Mesendoderm (in vitro differentiated cells): ENCODE data around the gene CXCL17.

Source experiments
- DNase-seq: peaks from one replicate; pipeline ENCODE4 v3.0.0; 2013
- H2AK5ac ChIP-seq: 2 replicates; pipeline ENCODE4 v1.6.1; 2013; ENCODE audit warnings: low read length, inconsistent platforms
- H2BK120ac ChIP-seq: 2 replicates; pipeline ENCODE4 v1.6.1; 2013; ENCODE audit warnings: low read depth, mild to moderate bottlenecking, low read length, moderate library complexity, mixed read lengths
- H2BK15ac ChIP-seq: replicated peaks from 2 replicates; pipeline ENCODE4 v1.6.1; 2013; ENCODE audit warnings: low read depth, mild to moderate bottlenecking, moderate library complexity
- H2BK5ac ChIP-seq: 2 replicates; pipeline ENCODE4 v1.6.1; 2013; ENCODE audit warnings: low read length, inconsistent platforms
- H3K18ac ChIP-seq: 2 replicates; pipeline ENCODE4 v1.6.1; 2013; ENCODE audit warnings: mild to moderate bottlenecking, low read length, mixed read lengths
- H3K23ac ChIP-seq: one replicate; pipeline ENCODE4 v1.6.1; 2013; ENCODE audit warnings: low read length
- H3K27ac ChIP-seq: 2 replicates; pipeline ENCODE4 v1.5.1; 2013; ENCODE audit warnings: low read depth, mild to moderate bottlenecking, inconsistent platforms, low read length, moderate library complexity
- H3K27me3 ChIP-seq: 2 replicates; pipeline ENCODE4 v1.6.1; 2013; ENCODE audit warnings: low read length, control low read depth, mild to moderate bottlenecking, inconsistent platforms; ENCODE audit not compliant: insufficient read depth, poor library complexity
- H3K36me3 ChIP-seq: 2 replicates; pipeline ENCODE4 v1.6.1; 2013; ENCODE audit warnings: low read length, inconsistent platforms; ENCODE audit not compliant: control insufficient read depth, insufficient read depth
- H3K4ac ChIP-seq: one replicate; pipeline ENCODE4 v1.6.1; 2013; ENCODE audit warnings: low read depth, mild to moderate bottlenecking, low read length, moderate library complexity
- H3K4me1 ChIP-seq: 2 replicates; pipeline ENCODE4 v1.6.1; 2013; ENCODE audit warnings: low read depth, low read length, inconsistent platforms; ENCODE audit not compliant: control insufficient read depth
- H3K4me2 ChIP-seq: 2 replicates; pipeline ENCODE4 v1.6.1; 2013; ENCODE audit warnings: low read length
- H3K4me3 ChIP-seq: 2 replicates; pipeline ENCODE4 v1.5.1; 2013; ENCODE audit warnings: mild to moderate bottlenecking, low read length
- H3K56ac ChIP-seq: one replicate; pipeline ENCODE4 v1.6.1; 2013; ENCODE audit warnings: low read length
- H3K79me1 ChIP-seq: 2 replicates; pipeline ENCODE4 v1.6.1; 2013; ENCODE audit warnings: low read length, inconsistent platforms
- H3K79me2 ChIP-seq: 2 replicates; pipeline ENCODE4 v1.6.1; 2013; ENCODE audit warnings: mild to moderate bottlenecking, low read length; ENCODE audit not compliant: control insufficient read depth, insufficient read depth
- H3K9ac ChIP-seq: 2 replicates; pipeline ENCODE4 v1.6.1; 2013; ENCODE audit warnings: low read length, inconsistent platforms
- H4K5ac ChIP-seq: one replicate; pipeline ENCODE4 v1.6.1; 2013; ENCODE audit warnings: low read length
- H4K8ac ChIP-seq: one replicate; pipeline ENCODE4 v1.6.1; 2013; ENCODE audit warnings: low read depth, mild to moderate bottlenecking, control low read depth, low read length, moderate library complexity
- WGBS: extraction: QIAGEN DNeasy Blood & Tissue Kit; methylation state at CpG from one replicate; pipeline ENCODE4 v1.1.7; 2013; ENCODE audit warnings: low lambda C conversion rate, missing lambda C conversion rate; ENCODE audit not compliant: insufficient coverage; ENCODE audit errors: extremely low coverage; 5-methylcytosine and 5-hydroxymethylcytosine counted together

CXCL17 gene

DNA sequence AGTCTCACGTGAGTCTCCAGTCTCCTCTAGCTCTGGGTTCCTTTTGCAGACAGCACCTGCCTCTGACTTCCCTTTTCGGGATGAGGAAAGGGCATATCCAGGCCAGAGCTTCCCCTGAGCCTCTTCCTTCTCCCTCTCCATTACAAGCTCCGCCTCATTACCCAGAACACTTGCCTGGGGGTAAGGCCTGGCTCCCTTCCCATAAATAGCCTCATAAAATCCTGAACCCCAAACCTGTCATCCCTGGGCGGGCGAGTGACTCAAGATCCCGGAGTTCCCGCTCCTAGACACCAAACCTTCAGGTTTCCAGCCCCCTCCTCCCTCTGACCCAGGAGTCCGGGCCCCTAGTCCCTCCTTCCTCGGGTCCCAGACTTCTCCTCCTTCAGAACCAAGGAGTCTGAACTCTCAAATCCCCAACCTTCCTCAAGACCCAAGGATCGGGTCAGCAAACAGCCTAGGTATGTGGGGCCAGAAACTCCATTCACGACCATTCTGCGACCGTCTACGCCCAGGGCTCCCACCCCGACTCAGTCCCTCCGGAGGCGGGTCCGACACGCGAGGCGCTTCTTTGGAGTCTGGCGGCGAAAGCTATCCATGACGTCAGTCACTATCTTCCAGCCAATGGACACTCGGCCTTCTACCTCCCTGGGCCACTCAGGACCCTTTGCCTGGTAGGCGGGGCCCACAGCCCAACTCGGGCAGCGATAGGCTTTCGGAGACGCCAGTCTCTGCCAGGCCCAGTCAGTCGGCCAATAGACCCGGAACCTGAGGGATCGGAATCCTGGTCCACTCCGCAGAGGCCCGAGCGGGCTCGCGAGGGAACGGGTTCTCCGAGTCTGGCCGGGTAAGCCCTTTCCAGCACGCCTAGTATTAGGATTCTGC lies 46.1 kb downstream of the CXCL17 start:
- Histone ChIP-seq H2BK120ac (no peak overlapping the region), H3K27me3 (no peaks in the 10 kb centered on the region), H2BK15ac (no peak overlapping the region), H4K8ac (peak overlapping the region; percentile 42), H2AK5ac (no peak overlapping the region), H3K4me3 (peak overlapping the region; percentile 57), H3K4me1 (peaks cover 3% of the 10 kb centered on the region), H3K18ac (peak overlapping the region; percentile 62), H3K79me2 (no peaks in the 10 kb centered on the region), H3K56ac (peak overlapping the region; percentile 95), H3K9ac (peak overlapping the region; percentile 86), H3K4me2 (peak overlapping the region; percentile 79), H3K23ac (no peak overlapping the region), H3K4ac (no peak overlapping the region), H4K5ac (no peak overlapping the region), H3K27ac (no peak overlapping the region), H2BK5ac (no peak overlapping the region), H3K36me3 (no peaks in the 10 kb centered on the region), H3K79me1 (peaks cover 4% of the 10 kb centered on the region)
- no CpG with 5 or more reads among the region's 42 CpGs for WGBS
- DNase-seq = peak; percentile 99

DNA sequence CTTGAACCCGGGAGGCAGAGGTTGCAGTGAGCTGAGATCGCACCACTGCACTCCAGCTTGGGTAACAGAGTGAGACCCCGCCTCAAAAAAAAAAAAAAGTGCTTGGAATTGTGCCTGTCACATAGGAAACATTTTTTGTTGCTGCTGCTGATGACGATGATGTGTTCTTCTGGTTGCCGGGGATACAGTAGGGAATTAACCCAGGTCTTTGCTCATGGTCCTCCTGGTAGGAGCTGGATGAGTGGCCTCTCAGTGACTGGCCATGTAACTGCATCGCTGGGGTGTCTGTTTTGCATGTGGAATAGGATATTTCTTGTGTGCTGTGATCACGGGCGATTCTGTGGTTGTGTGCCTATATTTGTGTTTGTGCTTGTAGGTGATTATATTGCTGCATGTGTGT lies 48.0 kb downstream of the CXCL17 start:
- Histone ChIP-seq H3K9ac (no peak overlapping the region), H3K4me3 (no peak overlapping the region), H3K27ac (no peak overlapping the region), H4K5ac (no peak overlapping the region), H3K79me1 (peaks cover 4% of the 10 kb centered on the region), H3K18ac (no peak overlapping the region), H2BK5ac (no peak overlapping the region), H3K27me3 (no peaks in the 10 kb centered on the region), H4K8ac (no peak overlapping the region), H3K56ac (no peak overlapping the region), H3K4me1 (peaks cover 3% of the 10 kb centered on the region), H2BK15ac (no peak overlapping the region), H3K23ac (no peak overlapping the region), H3K4me2 (no peak overlapping the region), H2BK120ac (no peak overlapping the region), H3K79me2 (no peaks in the 10 kb centered on the region), H3K4ac (no peak overlapping the region), H3K36me3 (no peaks in the 10 kb centered on the region), H2AK5ac (no peak overlapping the region)
- DNase-seq = peak; percentile 47
- no CpG with 5 or more reads among the region's 8 CpGs for WGBS

DNA sequence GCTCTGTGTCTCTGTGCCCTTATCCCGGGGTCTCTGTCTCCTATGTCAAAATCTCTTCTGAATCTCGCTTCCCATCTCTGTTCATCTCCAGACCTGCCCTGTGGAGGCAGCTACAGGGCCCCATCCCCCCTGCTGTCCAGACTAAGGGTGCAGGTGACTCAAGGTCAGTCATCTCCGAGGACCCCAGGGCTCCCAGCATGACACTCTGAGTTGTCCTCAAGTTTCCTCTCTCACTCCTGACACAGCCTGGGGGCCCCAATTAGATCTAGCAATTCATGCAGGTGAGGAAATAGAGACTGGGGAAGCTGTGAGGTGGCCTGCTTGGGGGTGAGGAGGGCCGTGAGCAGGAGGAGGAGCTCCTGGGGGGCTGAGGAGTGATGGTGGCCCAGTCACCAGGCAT lies 50.6 kb downstream of the CXCL17 start:
- H3K9ac ChIP-seq = no peak overlapping the region
- H3K4me1 ChIP-seq = no peaks in the 10 kb centered on the region
- H3K27me3 ChIP-seq = no peaks in the 10 kb centered on the region
- no peak overlapping the region for H3K56ac ChIP-seq
- no peak overlapping the region for H3K4me2 ChIP-seq
- H2BK15ac ChIP-seq = no peak overlapping the region
- no peak overlapping the region for H2AK5ac ChIP-seq
- H3K79me2 ChIP-seq = no peaks in the 10 kb centered on the region
- no peak overlapping the region for H3K4ac ChIP-seq
- H3K79me1 ChIP-seq = no peaks in the 10 kb centered on the region
- no peak overlapping the region for H3K18ac ChIP-seq
- no CpG with 5 or more reads among the region's 4 CpGs for WGBS
- H3K4me3 ChIP-seq = no peak overlapping the region
- no peak overlapping the region for H2BK120ac ChIP-seq
- H4K5ac ChIP-seq = no peak overlapping the region
- DNase-seq = no peak
- no peak overlapping the region for H3K23ac ChIP-seq
- H4K8ac ChIP-seq = no peak overlapping the region
- H2BK5ac ChIP-seq = no peak overlapping the region
- H3K27ac ChIP-seq = no peak overlapping the region
- H3K36me3 ChIP-seq = no peaks in the 10 kb centered on the region

DNA sequence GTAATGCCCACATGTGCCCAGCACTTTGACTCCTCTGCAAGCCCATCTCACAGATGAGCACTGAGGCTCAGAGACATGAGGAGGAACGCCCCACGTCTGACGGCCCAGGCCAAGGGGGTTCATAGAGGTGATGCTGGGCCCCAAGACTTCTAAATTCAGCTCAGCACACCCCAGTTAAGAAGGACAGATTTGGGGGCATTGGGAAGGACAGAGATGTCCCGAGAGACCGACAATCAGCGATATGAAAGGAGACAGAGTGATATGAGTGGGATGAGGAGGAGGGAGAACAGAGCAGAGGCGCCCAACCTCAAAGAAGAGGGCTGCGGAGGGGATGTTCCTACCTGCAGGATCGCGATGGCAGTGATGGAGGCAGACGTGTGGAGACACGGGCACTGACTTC lies 52.8 kb downstream of the CXCL17 start, which contains the start of gene CNFN:
Gene CNFN, minus strand, starts transcription at position 399 of the 400 bp plus-strand sequence. CDS start 1,260 bp downstream, outside the sequence.
- no CpG with 5 or more reads among the region's 12 CpGs for WGBS
- Histone ChIP-seq H3K4me1 (no peaks in the 10 kb centered on the region), H3K27me3 (no peaks in the 10 kb centered on the region), H2BK120ac (no peak within 1 kb of the TSS), H3K27ac (no peak within 1 kb of the TSS), H2AK5ac (no peak within 1 kb of the TSS), H3K4me3 (no peak within 1 kb of the TSS), H3K79me1 (no peaks in the 10 kb centered on the region), H3K18ac (no peak within 1 kb of the TSS), H3K79me2 (no peaks in the 10 kb centered on the region), H2BK5ac (no peak within 1 kb of the TSS), H3K23ac (no peak within 1 kb of the TSS), H3K56ac (no peak within 1 kb of the TSS), H4K8ac (no peak within 1 kb of the TSS), H3K4me2 (no peak within 1 kb of the TSS), H2BK15ac (no peak within 1 kb of the TSS), H4K5ac (no peak within 1 kb of the TSS), H3K36me3 (no peaks in the 10 kb centered on the region), H3K4ac (no peak within 1 kb of the TSS), H3K9ac (no peak within 1 kb of the TSS)
- DNase-seq = no peak

DNA sequence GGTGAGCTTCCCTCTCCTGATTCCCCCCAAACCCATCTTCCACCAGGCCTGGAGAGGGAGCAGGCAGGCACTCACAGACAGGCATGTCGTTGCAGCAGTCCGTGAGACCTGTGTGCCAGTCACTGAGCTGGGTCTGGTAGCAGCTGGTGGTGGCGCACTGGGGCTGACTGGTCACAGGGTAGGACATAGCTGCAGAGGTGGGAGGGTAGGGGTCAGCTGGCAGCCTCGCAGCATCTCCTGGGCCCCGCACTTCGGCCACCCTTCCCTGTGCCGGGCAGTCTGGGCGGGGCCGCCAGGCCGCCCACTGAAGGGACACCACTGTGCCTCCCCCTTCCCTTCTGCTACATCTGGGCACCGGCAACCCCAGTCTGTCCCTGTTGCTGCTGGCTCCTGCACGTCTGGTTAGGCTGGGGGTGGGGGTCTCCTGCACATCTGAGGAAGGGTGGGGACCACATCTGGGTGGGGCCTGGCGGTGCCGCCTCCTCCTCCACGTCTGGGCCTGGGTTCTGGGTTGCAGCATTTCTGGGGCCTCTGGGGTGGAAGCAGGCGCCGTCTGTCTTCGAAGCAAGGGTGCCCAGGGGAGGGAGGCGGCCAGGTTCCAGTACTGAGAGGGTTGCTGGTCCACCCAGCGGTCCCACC lies 53.8 kb downstream of the CXCL17 start:
- Histone ChIP-seq H3K4me3 (no peak overlapping the region), H2BK5ac (no peak overlapping the region), H2BK15ac (no peak overlapping the region), H3K4me1 (no peaks in the 10 kb centered on the region), H3K27me3 (no peaks in the 10 kb centered on the region), H3K4me2 (no peak overlapping the region), H3K9ac (no peak overlapping the region), H3K79me2 (no peaks in the 10 kb centered on the region), H3K18ac (no peak overlapping the region), H2BK120ac (no peak overlapping the region), H4K5ac (no peak overlapping the region), H3K36me3 (no peaks in the 10 kb centered on the region), H3K23ac (no peak overlapping the region), H3K27ac (no peak overlapping the region), H3K56ac (no peak overlapping the region), H2AK5ac (no peak overlapping the region), H4K8ac (no peak overlapping the region), H3K79me1 (no peaks in the 10 kb centered on the region), H3K4ac (no peak overlapping the region)
- DNase-seq = no peak
- WGBS = no CpG with 5 or more reads among the region's 20 CpGs
